ENCODE data around the gene WNT1. TPM values are rescaled to one million over a fixed set of nuclear protein-coding genes. Genes with fewer than 3 reads are reported as not detected.

The WNT1 gene
- total RNA-seq, 4 donors from 2014 or later, result not detected

DNA sequence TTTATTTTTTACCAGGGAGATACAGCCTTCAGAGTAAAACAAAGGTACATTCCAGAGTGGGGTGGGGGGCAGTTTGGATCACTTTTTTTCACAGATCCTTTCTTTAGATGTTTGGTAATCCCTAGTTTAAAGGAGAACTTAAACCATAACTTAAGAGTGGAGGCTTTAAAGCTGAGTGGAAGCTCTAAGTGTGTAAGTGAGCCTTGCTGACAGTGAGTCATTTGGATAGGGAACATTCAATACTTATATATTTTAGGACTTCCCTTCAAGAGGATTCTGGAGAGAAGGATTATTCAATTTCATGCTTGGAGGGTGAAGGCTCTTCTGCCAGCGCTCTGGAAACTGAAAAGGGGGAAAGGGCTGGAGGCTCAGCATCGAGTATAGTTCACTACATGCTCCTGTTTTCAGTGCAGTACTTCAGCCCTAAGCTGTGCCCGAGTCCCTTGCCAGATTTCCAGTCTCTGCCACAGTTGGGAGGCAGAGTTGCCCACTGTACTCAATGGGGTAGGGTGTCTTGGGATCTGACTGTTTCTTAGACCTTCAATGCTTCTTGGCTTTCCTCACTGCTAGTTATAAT lies 32.1 kb downstream of the WNT1 start:
- Histone ChIP-seq H3K4me1 (no peaks in the 10 kb centered on the region), H3K4me3 (no peak overlapping the region), H3K27ac (no peak overlapping the region), H3K36me3 (peaks cover 0 to 40% (median 17%) of the 10 kb centered on the region in 4 donors), H3K9me3 (no peaks in the 10 kb centered on the region), H3K27me3 (no peaks in the 10 kb centered on the region)
- no peak for DNase-seq
- no peak for TF ChIP-seq POLR2A (IDR thresholded peaks at IDR 0.05)
- TF ChIP-seq, protein P1, sequence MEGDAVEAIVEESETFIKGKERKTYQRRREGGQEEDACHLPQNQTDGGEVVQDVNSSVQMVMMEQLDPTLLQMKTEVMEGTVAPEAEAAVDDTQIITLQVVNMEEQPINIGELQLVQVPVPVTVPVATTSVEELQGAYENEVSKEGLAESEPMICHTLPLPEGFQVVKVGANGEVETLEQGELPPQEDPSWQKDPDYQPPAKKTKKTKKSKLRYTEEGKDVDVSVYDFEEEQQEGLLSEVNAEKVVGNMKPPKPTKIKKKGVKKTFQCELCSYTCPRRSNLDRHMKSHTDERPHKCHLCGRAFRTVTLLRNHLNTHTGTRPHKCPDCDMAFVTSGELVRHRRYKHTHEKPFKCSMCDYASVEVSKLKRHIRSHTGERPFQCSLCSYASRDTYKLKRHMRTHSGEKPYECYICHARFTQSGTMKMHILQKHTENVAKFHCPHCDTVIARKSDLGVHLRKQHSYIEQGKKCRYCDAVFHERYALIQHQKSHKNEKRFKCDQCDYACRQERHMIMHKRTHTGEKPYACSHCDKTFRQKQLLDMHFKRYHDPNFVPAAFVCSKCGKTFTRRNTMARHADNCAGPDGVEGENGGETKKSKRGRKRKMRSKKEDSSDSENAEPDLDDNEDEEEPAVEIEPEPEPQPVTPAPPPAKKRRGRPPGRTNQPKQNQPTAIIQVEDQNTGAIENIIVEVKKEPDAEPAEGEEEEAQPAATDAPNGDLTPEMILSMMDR (IDR thresholded peaks at IDR 0.05), result no peak
- TF ChIP-seq POLR2AphosphoS5 (IDR thresholded peaks at IDR 0.05), result no peak
- TF ChIP-seq EP300 (IDR thresholded peaks at IDR 0.05; ENCODE audit: low read depth), result no peak
- 93 to 100% methylated on average over 2 to 3 of the region's 3 CpGs for WGBS, 2 donors (ENCODE audit: low coverage in 1 of 2)
- intact Hi-C loops (cut with DNase I; ENCODE audit: low total_unique reads) (no loop called here), in situ Hi-C loops (cut with MboI; ENCODE audit: low pct_ligation_motif_present in 1 of 4, low pct_unique_long_range_greater_than_20kb in 1 of 4, low sequenced_read_pairs in 3 of 4) (no loop called here)

DNA sequence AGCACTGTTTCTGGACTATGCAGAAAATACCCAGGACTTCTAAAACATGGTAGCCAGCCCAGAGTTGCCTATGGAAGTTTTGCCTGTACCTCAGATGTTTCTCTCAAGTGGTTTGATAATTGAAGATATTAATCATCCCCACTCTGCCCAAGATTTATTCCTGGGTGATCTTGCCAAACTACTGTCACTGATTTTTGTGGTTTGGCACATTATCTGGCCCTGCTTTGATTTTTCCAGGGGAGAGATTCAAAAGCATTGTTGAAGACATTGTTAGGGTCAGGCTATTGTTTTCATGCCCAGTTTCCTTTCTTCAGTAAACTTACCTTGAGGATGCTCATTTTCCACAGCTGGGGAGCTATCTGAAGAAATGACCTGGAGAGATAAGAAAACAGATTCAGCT lies 34.6 kb downstream of the WNT1 start:
- H3K9me3 ChIP-seq, result no peaks in the 10 kb centered on the region
- in situ Hi-C loops (cut with MboI; ENCODE audit: low pct_ligation_motif_present in 1 of 4, low pct_unique_long_range_greater_than_20kb in 1 of 4, low sequenced_read_pairs in 3 of 4), result no loop called here
- H3K36me3 ChIP-seq, result peaks cover 0 to 29% (median 13%) of the 10 kb centered on the region in 4 donors
- no peak overlapping the region for H3K4me3 ChIP-seq
- intact Hi-C loops (cut with DNase I; ENCODE audit: low total_unique reads), result no loop called here
- TF ChIP-seq POLR2AphosphoS5 (IDR thresholded peaks at IDR 0.05), result no peak
- no peak for TF ChIP-seq POLR2A (IDR thresholded peaks at IDR 0.05)
- TF ChIP-seq, protein P1 (IDR thresholded peaks at IDR 0.05), result no peak
- TF ChIP-seq EP300 (IDR thresholded peaks at IDR 0.05; ENCODE audit: low read depth), result no peak
- DNase-seq, result no peak
- H3K27me3 ChIP-seq, result no peaks in the 10 kb centered on the region
- H3K27ac ChIP-seq, result no peak overlapping the region
- H3K4me1 ChIP-seq, result peaks cover 5 to 9% (median 6%) of the 10 kb centered on the region in 4 donors

DNA sequence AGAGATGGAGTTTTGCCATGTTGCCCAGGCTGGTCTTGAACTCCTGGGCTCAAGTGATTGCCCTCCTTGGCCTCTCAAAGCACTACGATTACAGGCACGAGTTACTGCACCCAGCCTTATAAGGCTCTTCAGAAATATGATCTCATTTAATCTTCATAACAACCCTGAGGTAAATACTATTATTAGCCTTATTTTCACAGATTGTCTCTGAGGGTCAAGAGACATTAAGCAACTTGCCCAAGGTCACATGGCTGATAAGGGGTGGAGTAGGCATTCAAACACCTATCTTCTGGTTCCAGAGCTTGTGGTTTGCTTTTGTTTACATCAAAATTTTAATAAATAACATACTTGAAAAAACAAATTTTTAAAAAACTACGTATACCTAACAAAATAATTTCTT lies 35.3 kb downstream of the WNT1 start:
- TF ChIP-seq, protein P1 (IDR thresholded peaks at IDR 0.05), result no peak
- TF ChIP-seq EP300 (IDR thresholded peaks at IDR 0.05; ENCODE audit: low read depth), result no peak
- no peak for TF ChIP-seq POLR2A (IDR thresholded peaks at IDR 0.05)
- no peak for TF ChIP-seq POLR2AphosphoS5 (IDR thresholded peaks at IDR 0.05)
- intact Hi-C loops (cut with DNase I; ENCODE audit: low total_unique reads), result no loop called here
- 90% methylated on average over 3 of the region's 3 CpGs for WGBS, 2 donors (ENCODE audit: low coverage in 1 of 2)

DNA sequence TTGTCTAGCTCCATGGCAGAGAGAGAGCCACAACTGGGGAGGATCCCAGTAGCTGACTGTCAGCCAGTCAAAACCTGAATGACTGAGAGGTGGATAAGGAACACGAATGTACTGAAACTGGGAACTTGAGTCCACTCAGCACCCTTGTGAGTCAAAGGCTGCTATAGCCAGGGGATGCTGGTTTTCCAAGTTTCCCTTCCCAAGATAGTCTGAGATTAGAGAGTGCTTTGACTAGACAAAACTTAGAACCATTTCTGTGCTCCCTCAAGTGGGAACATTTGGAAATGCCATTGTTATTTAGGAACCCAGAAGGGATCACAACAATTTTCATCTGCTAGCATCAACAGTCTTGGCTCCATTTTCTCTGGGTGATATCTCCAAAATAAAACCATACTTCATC lies 36.4 kb downstream of the WNT1 start:
- DNase-seq, result no peak
- H3K4me3 ChIP-seq, result no peak overlapping the region
- peaks cover 8 to 19% (median 12%) of the 10 kb centered on the region in 4 donors for H3K4me1 ChIP-seq
- in situ Hi-C loops (cut with MboI; ENCODE audit: low pct_ligation_motif_present in 1 of 4, low pct_unique_long_range_greater_than_20kb in 1 of 4, low sequenced_read_pairs in 3 of 4) (no loop called here), intact Hi-C loops (cut with DNase I; ENCODE audit: low total_unique reads) (no loop called here)
- no peak overlapping the region for H3K27ac ChIP-seq
- TF ChIP-seq, protein P1 (IDR thresholded peaks at IDR 0.05), result no peak
- TF ChIP-seq POLR2AphosphoS5 (IDR thresholded peaks at IDR 0.05), result no peak
- no peak for TF ChIP-seq EP300 (IDR thresholded peaks at IDR 0.05; ENCODE audit: low read depth)
- TF ChIP-seq POLR2A (IDR thresholded peaks at IDR 0.05), result no peak
- H3K27me3 ChIP-seq, result no peaks in the 10 kb centered on the region
- WGBS, 2 donors (ENCODE audit: low coverage in 1 of 2), result 63% methylated on average over 1 of the region's 1 CpG; no CpG with 5 or more reads in 1 of the 2 donors
- peaks cover 0 to 29% (median 13%) of the 10 kb centered on the region in 4 donors for H3K36me3 ChIP-seq
- no peaks in the 10 kb centered on the region for H3K9me3 ChIP-seq

More for the DNA sequence above, 35.3 kb downstream of the WNT1 start:
- no peak for DNase-seq
- Histone ChIP-seq H3K27me3 (no peaks in the 10 kb centered on the region), H3K4me1 (peaks cover 6 to 12% (median 8%) of the 10 kb centered on the region in 4 donors), H3K36me3 (peaks cover 0 to 29% (median 13%) of the 10 kb centered on the region in 4 donors), H3K27ac (no peak overlapping the region), H3K9me3 (no peaks in the 10 kb centered on the region), H3K4me3 (no peak overlapping the region)
- in situ Hi-C loops (cut with MboI; ENCODE audit: low pct_ligation_motif_present in 1 of 4, low pct_unique_long_range_greater_than_20kb in 1 of 4, low sequenced_read_pairs in 3 of 4), result no loop called here

All from transverse colon (tissue), 4 donors.